NCI-H460 (cell line): Measurements from ENCODE around the gene NAP1L4. TPM values are rescaled to one million over a fixed set of nuclear protein-coding genes. Genes with fewer than 3 reads are reported as not detected.

Source experiments
- DNase-seq: peaks from one replicate; pipeline ENCODE4 v3.0.0-alpha.2; 2016; ENCODE audit warnings: low read depth; ENCODE audit errors: extremely low read depth
- total RNA-seq: library from RNA; depleted of rRNA; stranded (reverse); fragments of >200 nt; shearing (Covaris generic); gene quantifications from 2 replicates; pipeline ENCODE4 v1.2.3, GENCODE V29; 2014

NAP1L4 gene
- total RNA-seq, 1 experiment from 2014 or later = 69.7 TPM

DNA sequence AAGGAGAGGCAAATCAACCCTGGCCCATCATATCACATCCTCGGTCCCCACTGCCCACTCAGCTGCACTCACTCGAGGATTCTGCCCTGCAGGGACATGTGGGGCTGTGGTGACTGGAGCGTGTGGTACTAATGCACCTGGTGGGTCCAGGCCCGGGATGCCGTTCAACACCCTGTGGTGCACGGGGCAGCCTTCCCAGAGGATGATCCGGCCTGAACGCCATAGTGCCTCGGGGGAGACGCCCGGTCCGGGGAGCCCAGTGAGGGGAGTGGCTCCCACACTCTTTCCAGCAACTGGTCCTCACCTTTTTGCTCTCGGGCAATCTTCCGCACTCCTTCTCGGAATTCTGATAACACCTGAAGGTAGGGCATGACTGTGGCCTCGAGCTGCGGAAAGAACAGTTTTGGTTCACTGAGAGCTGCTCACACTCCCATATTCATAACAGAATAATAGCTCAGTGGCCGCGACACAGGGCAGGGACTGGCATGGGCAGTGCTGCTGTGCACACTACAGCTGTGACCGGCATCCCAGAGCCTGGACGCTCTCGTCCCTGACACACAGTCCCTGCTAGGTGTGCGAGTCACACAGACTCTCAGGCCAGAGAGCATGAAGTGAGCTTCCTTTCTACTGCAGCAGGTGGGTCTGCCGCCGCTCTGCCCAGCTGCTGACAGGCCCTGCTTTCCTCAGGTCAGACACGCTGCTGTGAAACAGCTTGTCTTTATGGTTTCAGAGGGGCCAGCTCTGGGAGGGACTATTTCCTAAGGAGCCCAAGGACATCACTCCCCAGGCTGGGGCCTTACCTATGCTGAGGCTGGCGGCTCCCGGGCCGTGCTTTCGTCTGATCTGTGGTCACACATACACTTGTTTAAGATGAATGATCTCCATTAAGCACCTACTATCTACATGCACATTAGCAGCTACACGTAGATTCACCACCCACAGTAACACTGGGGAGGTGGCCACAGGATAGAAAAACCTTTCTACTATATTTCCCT, 20.1 kb upstream of the NAP1L4 start:
- DNase-seq = no peak

DNA sequence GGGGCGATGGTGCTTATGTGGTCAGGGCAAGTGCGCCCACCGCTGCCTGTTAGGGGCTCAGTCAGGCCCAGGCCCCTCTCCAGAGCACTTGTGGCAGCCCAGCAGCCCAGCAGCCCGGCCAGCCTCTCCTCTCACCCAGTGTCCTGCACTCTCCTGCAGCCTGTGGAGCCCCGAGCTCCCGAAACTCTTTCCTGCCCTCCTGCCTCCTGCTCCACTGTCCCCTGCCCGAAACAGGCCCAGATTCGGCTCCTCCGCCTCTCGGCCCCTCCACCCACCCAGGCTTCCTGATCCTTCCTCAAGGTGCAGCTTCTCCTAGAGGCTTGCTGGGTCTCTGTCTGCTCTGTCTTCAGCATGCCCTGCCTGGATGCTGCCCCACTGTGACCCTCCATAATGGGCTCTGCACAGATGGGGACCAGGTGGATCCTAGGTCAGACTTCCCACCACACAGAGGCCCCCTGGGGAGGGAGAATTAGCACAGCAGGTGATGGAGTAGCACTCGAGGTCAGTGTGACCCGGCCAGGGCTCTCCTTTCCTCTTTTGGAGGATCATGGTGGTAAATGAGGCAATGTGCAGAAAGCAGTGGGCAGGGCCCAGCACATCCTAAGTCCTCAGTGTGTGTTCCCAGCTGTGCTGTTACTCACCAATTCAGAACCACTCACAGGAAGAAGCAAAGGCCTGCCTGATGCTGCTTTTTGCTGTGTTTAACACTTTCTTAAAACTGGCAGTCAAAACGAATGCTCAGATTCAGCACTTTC, 18.6 kb upstream of the NAP1L4 start:
- no peak for DNase-seq

DNA sequence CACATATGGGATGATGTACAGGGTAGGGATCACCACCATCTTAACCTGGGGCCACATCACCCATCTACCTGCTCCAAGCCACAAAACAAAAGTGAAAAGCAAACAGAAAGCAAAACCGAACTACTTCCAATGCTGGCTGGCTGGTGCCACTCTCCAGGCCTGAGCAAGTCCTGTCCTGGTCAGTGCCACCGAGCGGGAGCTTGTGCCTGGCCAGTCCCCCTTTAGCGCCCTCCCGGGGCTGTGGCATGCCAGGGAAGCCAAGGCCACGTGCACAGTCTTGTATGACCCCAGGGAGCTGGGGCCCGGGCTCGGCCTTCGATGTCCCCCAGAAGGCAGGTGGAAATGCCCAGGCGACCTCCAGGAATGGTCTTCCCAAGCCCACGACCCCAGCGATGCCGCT, 17.9 kb upstream of the NAP1L4 start:
- no peak for DNase-seq

DNA sequence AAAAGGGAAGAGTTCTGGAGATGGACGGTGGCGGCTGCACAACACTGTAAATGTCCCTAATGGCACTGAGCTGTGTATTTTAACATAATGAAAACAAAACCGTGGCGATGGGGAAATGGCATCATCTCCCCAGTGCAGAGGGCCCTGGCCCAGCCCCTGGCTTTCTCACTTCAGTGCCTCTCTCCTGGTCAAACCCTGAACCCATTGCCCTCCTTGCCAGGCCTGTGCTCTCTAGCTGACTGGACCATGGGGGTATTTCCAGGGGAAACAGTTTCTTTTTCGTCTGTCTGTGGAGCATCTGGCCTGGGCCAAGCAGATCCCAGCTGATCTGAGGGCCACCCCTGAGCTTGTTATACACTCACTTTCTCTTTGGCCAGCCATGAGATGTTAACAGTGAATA, 17.4 kb upstream of the NAP1L4 start:
- DNase-seq = no peak

DNA sequence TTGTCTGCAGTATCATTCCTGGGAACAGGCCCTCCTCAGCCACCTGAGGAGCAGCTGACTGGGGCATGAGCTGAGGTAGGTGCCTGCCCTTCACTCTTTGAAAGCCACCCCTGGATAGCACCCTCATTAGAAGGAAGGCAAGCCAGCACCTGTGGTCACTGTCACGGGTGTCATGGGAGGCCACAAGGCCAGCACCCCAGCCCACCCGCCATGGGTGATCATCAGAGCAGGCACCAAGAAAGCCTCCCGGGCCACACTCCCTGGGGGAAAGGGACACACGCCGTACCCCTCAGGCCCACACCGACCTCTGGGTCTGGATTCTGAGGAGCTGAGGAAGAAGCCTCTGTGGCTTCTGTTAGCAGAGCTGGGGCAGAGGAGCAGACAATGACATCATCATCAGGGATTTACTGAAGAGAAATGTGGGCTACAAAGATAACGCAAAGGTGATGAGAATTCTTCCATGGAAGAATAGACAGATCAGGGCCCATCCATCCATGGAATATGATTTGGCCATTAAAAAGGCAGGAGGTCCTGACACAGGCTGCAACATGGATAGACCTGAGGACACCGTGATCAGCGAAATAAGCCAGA, 16.7 kb upstream of the NAP1L4 start:
- DNase-seq = no peak

DNA sequence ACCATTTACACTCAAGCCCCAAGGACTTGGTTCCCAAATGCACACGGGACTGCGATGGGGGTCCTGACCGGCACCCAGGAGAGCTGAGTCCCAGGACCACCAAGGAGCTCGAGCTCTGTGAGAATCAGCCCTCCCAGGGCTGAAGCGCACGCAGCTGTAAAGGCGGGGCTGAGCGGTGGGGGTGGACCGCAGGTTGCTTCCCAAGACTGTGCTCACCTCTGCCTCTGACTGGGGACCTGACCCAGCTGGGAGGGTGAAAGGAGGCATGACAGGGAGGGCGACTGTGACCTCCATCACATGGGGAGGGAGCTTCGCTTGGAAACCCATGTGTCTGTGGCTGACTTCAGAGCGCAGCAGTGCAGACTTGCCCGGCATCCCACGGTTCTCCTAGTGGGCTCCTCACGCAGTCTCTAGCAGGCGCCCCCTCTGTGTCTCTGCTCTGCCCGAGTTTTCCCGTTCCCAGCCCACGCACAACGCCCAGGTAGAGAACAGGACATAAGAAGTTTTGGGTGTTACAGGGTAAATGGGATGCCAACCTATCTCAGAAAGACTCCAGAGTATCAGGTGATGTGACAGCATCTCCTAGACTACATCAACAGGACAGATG, 15.4 kb upstream of the NAP1L4 start:
- no peak for DNase-seq

DNA sequence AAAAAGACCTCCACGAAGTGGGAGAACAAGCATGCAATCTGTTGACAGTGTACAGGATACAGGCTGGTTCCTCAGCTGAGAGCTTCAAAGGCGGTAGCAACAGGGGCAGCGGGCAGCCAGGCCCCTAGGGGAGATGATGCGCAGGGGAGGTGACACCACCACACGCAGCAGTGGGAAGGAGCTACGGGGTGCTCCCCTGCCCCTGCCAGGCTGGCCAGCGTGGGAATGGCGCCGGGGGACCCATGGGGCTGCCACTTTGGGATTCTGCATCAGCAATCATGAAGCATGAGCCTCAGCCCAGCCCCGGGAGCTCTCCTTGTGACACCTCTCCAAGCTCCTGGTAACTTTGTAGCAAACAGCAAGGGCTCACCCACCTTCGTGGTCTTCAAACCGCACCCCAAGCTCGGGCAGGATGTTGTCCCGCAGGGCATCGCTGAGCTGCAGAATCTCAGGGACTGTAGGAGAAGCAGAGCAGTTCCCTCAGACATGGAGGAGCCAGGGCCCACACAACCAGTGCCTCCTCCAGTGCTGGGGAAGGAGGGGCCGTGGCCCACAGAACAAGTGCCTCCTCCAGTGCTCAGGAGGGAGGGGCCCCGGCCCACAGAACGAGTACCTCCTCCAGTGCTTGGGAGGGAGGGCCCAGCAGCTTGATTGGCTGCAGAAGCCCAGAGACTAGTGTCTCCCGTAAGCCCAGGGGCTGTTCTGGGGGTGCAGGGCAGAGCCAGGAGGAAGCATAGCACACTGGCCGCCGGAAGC, 14.6 kb upstream of the NAP1L4 start:
- no peak for DNase-seq

DNA sequence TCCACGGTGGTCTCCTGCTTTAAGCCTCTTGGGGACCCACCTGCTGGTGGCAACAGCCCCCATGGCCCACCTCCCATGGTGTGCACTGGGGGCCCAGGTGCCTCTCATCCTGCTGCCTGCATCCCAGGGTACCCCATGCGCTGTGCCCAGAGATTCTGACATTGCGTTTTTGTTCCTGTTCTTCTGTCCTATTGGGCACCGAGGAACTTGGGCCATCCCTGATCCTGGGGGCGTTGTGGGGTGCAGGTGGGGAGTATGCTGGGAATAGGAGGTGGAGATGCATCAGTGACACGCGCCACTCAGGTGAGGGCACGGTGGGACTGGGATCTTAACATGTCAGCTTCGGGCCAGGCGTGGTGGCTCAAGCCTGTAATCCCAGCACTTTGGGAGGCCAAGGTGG, 12.4 kb upstream of the NAP1L4 start:
- no peak for DNase-seq

DNA sequence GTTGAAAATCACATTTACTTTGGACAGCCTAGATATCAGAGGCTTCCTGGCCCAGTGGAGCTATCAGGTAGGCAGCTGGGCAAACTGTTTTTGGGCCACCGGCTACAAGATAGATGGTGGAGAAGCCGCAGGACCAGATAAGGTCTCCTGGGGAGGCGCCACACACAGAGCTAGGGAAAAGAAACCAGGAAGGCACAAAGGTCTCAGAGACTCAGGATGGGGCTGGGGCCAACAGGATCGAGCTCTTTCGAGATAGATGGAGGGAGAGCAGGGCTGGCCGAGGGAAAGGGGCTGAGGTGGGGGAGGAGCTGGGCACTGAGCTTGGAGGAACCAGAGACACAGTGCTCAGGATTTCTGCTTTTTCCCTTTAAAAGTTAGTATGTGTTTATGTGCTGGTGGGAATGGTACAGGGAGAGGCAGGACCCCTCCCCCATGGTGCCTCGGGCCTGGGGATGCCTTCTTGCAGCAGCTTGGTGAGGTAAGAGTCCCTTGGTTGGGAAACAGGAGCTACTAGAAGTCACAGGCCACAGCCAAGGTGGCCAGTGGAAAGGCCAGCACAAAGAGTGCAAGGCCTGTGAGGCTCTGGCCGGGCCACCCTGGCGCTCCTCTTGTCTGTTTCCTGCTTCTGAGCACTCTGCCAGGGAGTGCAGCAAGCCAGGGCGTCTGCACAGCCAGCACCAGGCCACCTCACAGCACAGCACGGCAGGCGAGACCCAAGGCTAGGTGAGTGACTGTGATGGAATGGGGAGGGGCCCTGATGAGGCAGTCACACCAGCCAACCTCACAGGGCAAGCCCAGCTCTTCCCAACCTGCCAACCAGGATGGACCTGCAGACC, 11.5 kb upstream of the NAP1L4 start:
- no peak for DNase-seq

DNA sequence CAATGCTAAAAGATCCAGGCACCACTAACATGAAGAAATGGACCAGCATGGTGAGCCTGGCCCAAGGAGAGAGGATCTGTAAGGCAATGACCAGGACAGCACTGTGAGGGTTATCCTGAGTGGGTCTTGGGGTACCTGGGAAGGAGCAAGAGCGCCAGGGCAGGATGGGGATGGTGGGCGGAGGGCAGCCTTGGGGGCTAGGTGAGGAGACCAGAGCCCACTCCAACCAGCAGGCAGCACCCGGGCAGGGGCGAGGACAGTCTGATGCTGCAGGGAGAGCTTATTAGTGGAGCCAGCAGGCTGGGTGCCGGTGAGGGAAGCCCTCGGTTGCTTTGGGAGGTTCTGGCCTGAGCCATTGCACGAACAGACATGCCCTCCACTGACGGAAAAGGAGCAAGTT, 10.7 kb upstream of the NAP1L4 start:
- no peak for DNase-seq

DNA sequence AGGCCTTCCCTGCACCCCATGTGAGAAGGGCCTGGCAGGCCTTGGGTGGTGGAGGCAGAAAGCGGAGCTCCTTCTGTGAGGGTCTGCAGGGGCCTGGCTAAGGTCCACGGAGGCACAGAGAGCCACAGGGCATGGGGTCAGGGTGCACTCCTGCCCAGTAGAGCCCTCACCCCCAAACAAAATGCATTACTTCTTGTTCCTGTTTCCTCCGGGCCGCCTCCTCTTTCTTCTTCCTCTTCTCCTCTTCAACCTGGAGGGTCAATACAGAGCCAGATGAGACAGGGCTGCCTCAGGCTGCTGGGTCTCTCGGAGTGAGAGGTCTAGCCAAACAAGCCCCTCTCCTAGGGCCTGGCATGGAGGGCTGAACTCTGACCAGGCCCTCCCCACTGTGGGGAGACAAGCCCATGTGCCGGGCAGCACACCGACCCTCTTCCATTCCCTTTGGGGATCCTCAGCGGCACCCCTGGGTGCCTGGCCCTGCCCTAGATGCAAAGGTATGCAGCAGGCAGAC, 10.3 kb upstream of the NAP1L4 start:
- DNase-seq = no peak

DNA sequence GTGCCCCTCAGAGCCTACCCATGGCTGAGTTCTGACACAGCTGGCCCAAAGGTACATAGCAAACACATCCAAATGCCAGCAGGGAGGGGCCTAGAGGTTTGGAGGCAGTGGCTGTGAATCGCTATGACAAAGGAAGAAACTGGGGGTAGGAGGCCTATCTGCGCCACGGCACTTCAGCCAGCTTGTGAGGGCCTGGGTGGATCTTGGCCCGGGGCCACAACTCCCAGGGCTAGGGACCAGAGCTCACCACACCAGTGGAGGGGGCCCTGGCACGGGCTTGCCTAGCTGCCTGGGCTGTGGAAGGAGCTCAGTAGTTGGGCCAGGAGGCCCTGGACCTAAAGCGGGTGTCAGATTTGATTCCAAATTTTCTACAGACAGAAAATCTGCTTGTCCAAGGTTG, 9.4 kb upstream of the NAP1L4 start:
- DNase-seq = no peak

DNA sequence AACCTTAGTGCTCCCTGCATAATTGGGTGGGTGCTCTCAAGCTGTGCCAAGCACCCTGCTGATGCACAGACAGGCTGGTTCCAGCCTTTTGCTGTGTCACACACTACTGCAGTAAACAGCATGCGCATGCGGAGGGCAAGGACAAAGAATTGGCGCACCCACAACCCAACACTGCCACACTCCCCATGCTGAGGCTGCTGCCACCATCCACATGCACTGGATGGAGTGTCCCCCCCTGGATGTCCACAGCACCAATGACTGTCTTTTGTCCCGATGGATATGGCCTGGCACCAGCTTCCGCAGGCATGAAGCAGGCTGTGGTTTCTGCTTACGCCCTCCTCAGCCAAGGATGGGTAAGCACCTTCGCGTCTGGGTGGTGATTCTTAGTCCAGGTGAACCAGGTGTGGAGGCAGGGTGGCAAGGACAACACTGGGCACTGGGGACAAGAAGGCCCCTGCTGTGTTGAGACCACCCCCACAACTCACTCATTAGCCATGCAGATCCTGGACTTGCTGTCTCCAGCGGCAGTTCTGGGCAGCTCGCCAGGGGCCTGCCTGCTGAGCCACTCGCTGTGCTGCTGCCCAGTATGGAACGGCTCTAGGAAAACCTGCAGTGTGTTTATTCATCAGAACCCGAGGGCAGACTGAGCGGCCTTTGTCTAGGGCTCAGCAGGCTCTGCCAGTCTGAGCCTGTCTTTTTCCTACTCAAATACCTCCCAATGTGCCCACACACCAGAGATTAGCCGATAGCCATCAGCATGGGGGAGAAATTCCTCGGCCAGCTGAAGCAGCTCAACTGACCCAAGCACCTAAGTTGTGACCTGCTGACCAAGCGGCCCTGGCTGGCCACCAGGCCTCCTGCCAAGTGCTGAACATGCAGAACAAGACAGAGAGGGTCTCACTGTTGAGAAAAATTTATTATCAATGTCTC, 8.2 kb upstream of the NAP1L4 start:
- DNase-seq = no peak

DNA sequence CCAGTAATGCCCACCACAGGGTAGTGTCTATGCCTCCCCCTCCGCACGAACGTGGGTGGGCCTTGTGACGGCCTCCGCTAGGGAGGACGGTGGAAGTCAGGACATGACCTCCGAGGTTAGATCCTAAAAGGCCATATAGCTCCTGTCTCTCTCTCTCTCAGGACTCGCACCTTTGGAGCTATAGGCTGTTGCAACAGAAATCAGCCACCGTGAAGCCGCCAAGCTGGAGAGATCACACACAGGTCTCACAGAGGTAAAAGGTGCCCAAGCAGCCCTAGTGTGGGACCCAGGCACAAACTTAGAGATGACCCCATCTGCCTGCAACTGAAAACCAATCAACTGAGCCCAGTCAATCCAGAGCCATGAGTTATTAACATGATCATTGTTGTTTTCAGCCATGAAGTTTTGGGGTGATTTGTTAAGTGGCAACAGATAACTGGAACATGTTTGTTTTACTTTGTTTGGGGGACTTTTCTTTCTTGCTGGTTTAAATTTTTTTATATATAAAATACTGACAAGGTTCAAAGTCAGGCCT, 7.4 kb upstream of the NAP1L4 start:
- no peak for DNase-seq

DNA sequence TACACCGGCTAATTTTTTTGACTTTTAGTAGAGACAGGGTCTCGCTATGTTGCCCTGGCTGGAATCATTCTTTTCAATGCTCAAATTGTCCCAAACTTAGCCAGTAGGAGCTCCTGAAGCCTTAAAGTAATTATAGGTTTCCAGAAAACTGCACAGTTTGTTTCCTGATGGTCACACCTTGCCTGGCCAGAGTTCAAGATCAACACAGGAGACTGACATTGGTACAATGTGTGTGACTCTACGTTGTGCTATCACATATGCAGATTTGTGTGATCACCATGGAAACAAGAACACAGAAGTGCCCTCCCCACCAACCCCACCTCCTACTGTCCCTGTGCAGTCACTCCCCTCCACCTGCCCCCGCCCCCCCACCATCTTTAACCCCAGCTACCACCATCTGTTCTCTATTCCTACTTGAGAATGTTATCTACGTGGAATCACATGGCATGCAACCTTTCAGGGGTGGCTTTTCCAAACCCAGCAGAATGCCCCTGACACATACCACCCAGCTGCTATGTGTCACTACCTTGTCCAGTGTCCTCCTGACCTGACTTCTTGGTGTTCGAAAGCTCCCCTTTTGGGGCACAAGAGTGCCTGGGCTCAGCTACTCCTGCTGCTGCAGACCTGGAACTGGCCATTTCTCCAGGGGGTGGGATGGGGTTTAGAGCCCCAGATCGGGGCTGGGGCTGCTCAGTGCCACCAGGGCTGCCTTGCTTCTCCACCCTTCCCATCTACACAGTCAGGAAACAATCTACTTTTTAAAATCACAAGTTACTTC, 6.1 kb upstream of the NAP1L4 start:
- DNase-seq = no peak

DNA sequence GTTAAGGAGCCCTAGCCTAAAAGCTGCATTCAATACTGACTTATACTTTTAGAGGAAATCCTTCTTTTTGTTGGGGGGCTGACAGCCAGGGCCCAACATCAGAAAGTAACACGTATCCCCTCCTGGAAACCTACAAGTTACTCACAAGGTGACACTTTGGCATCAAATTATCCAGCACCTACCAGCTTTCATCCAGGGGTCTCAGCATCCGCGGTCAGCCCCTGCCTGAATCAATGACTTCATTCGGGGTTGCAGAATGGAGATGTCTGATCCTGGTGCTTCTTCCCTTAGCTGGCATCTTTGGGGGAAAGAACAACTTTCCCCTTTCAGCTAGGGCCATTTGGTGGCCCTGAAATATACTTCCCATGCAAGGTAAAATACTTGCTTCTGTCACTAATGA, 5.3 kb upstream of the NAP1L4 start:
- DNase-seq = no peak

DNA sequence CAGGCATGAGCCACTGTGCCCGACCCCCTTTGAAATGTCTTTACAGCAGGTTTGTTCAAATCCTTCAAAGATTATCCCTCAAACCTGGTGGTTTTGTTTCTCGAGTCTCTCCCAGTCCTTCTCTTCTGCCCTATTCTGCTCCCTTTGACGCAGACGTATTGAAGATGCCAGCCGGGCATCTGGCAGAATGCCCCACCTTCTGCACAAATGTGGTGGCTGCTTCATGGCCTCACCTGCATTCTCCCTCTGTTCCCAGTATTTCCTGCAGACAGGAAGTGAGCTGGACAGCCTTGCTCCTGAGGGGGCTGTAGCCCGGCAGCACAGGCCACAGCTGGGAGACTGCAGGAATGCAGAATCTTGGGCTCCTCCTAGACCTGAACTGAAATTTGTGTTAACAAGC, 4.8 kb upstream of the NAP1L4 start:
- no peak for DNase-seq
